SK-N-SH (cell line): Measurements from ENCODE around the gene MED27. TPM values are rescaled to one million over a fixed set of nuclear protein-coding genes. Genes with fewer than 3 reads are reported as not detected.

Experiments
- CTCF ChIA-PET: fragments of 300-600, 350-600 bp; formaldehyde crosslinking; extraction: SDS; loops from one replicate; lab custom pipeline; 2021; lab: Yijun Ruan, JAX
- POLR2A ChIA-PET: fragments of 350-600 bp; sonication (Branson Sonifier 250); formaldehyde crosslinking; extraction: SDS; loops from one replicate; lab custom pipeline; 2020; ENCODE audit warnings: antibody characterized with exemption, inconsistent platforms; lab: Yijun Ruan, JAX
- DNase-seq: peaks from one replicate; pipeline ENCODE4 v3.0.0; 2012
- H2AFZ ChIP-seq: fragments of 200-600 bp; sonication (generic); 2 replicates; pipeline ENCODE4 v1.8.1; 2016; ENCODE audit warnings: antibody characterized with exemption, mild to moderate bottlenecking, low read depth
- H3F3A ChIP-seq: fragments of 200-600 bp; sonication (generic); replicated peaks from 2 replicates; pipeline ENCODE3; 2016; ENCODE audit warnings: antibody characterized with exemption, mild to moderate bottlenecking; ENCODE audit not compliant: insufficient read depth
- H3K27ac ChIP-seq, 2 experiments: fragments of 200-500 bp in 1 of 2; fragments of 200-600 bp in 1 of 2; sonication (Bioruptor generic) in 1 of 2; sonication (generic), shearing (Covaris generic) in 1 of 2; 2 replicates each; pipeline versions ENCODE4 v1.5.1 to v1.6.1; 2014 to 2016; ENCODE audit warnings: low read depth in 2 of 2, inconsistent platforms in 1 of 2, low read length in 1 of 2, mild to moderate bottlenecking in 1 of 2, mixed read lengths in 1 of 2
- H3K27me3 ChIP-seq: fragments of 200-600 bp; sonication (generic), shearing (Covaris generic); 2 replicates; pipeline ENCODE4 v1.6.1; 2016; ENCODE audit warnings: mixed run types; ENCODE audit not compliant: insufficient read depth
- H3K36me3 ChIP-seq, 2 experiments: fragments of 200-500 bp in 1 of 2; fragments of 200-600 bp in 1 of 2; sonication (Bioruptor generic) in 1 of 2; sonication (generic) in 1 of 2; replicated peaks in 1 of 2; 2 replicates each; pipeline versions ENCODE3 to v1.5.1; 2014 to 2016; ENCODE audit warnings: low read length in 1 of 2, mild to moderate bottlenecking in 1 of 2; ENCODE audit not compliant: insufficient read depth in 2 of 2, control insufficient read depth in 1 of 2
- H3K4me1 ChIP-seq, 2 experiments: fragments of 200-500 bp in 1 of 2; fragments of 200-600 bp in 1 of 2; sonication (Bioruptor generic) in 1 of 2; sonication (generic), shearing (Covaris generic) in 1 of 2; 2 replicates each; pipeline versions ENCODE4 v1.5.1 to v1.6.1; 2014 to 2016; ENCODE audit warnings: low read depth in 1 of 2, low read length in 1 of 2, mixed run types in 1 of 2; ENCODE audit not compliant: insufficient read depth in 2 of 2, control insufficient read depth in 1 of 2
- H3K4me2 ChIP-seq: fragments of 200-600 bp; sonication (generic), shearing (Covaris generic); 2 replicates; pipeline ENCODE4 v1.6.1; 2017; ENCODE audit warnings: mixed run types
- H3K4me3 ChIP-seq, 2 experiments: fragments of 200-500 bp in 1 of 2; fragments of 200-600 bp in 1 of 2; sonication (Bioruptor generic) in 1 of 2; sonication (generic), shearing (Covaris generic) in 1 of 2; 2 replicates each; pipeline versions ENCODE4 v1.5.1 to v1.8.1; 2014 to 2016; ENCODE audit warnings: low read depth in 2 of 2, inconsistent platforms in 1 of 2, low read length in 1 of 2, mild to moderate bottlenecking in 1 of 2, mixed read lengths in 1 of 2, moderate library complexity in 1 of 2
- H3K79me2 ChIP-seq: fragments of 200-600 bp; sonication (generic); 2 replicates; pipeline ENCODE4 v1.8.1; 2017; ENCODE audit warnings: mild to moderate bottlenecking; ENCODE audit not compliant: insufficient read depth
- H3K9ac ChIP-seq: fragments of 200-600 bp; sonication (generic); 2 replicates; pipeline ENCODE4 v1.6.1; 2017; ENCODE audit warnings: mixed run types
- H3K9me2 ChIP-seq: fragments of 200-600 bp; sonication (generic); 2 replicates; pipeline ENCODE4 v1.6.1; 2017; ENCODE audit warnings: mixed run types
- H3K9me3 ChIP-seq: fragments of 200-600 bp; sonication (generic); 2 replicates; pipeline ENCODE4 v1.6.1; 2017; ENCODE audit warnings: mixed run types, mild to moderate bottlenecking, moderate library complexity
- H4K20me1 ChIP-seq: fragments of 200-600 bp; sonication (generic); 2 replicates; pipeline ENCODE4 v1.6.1; 2017; ENCODE audit warnings: mild to moderate bottlenecking, mixed run types; ENCODE audit not compliant: insufficient read depth
- CHD2 ChIP-seq: fragments of 150-350 bp; IDR thresholded peaks from 2 replicates; pipeline ENCODE4 v1.6.1; 2018; ENCODE audit warnings: low read length; ENCODE audit not compliant: partially characterized antibody
- ELF1 ChIP-seq: IDR thresholded peaks from 2 replicates; pipeline ENCODE4 v1.4.0; 2012
- EZH2phosphoT487 ChIP-seq: fragments of 200-600 bp; sonication (generic); IDR thresholded peaks from 2 replicates; pipeline ENCODE4 v1.6.1; 2017; ENCODE audit warnings: low read depth, mixed run types, mild to moderate bottlenecking, antibody characterized with exemption, moderate library complexity, borderline replicate concordance
- FOXM1 ChIP-seq: IDR thresholded peaks from 2 replicates; pipeline ENCODE4 v1.4.0; 2012; ENCODE audit warnings: low read depth, mild to moderate bottlenecking
- GABPA ChIP-seq: IDR thresholded peaks from 2 replicates; pipeline ENCODE4 v1.4.0; 2012; ENCODE audit warnings: low read depth, mild to moderate bottlenecking
- JUND ChIP-seq: IDR thresholded peaks from 2 replicates; pipeline ENCODE4 v1.4.0; 2012
- MXI1 ChIP-seq: IDR thresholded peaks from 2 replicates; pipeline ENCODE4 v1.6.1; 2012; ENCODE audit warnings: mild to moderate bottlenecking, low read depth, low read length, improper control_type of control experiment
- RFX5 ChIP-seq: IDR thresholded peaks from 2 replicates; pipeline ENCODE4 v1.6.1; 2012; ENCODE audit warnings: mild to moderate bottlenecking, improper control_type of control experiment, low read length
- SIN3A ChIP-seq: IDR thresholded peaks from 2 replicates; pipeline ENCODE4 v1.6.1; 2012; ENCODE audit warnings: low read depth, mild to moderate bottlenecking, low read length, moderate library complexity, borderline replicate concordance
- TCF12 ChIP-seq: IDR thresholded peaks from 2 replicates; pipeline ENCODE4 v1.4.0; 2012
- YY1 ChIP-seq: IDR thresholded peaks from 2 replicates; pipeline ENCODE4 v1.4.0; 2012; ENCODE audit warnings: low read depth, mild to moderate bottlenecking
- WGBS: methylation state at CpG from one replicate; pipeline ENCODE4 v1.1.6; 2017; ENCODE audit warnings: low lambda C conversion rate; 5-methylcytosine and 5-hydroxymethylcytosine counted together
- polyA plus RNA-seq, 3 experiments: library from polyadenylated mRNA; depleted of rRNA; stranded (reverse); fragments of >200 nt; gene quantifications; 2 replicates each; pipeline ENCODE4 v1.2.3, GENCODE V29; 2012
- TF ChIP-seq, protein P1 (sequence below): fragments of 200-600 bp; sonication (generic); IDR thresholded peaks from 2 replicates; pipeline ENCODE4 v1.6.1; 2017; ENCODE audit warnings: antibody characterized with exemption, mild to moderate bottlenecking, moderate library complexity
- TF ChIP-seq, protein P2 (sequence below): IDR thresholded peaks from 2 replicates; pipeline ENCODE4 v1.4.0; 2012; ENCODE audit warnings: low read depth, borderline replicate concordance
- TF ChIP-seq, protein P3 (sequence below): fragments of 150-350 bp; IDR thresholded peaks from 2 replicates; pipeline ENCODE4 v1.6.1; 2016; ENCODE audit warnings: mild to moderate bottlenecking, low read depth, low read length
- TF ChIP-seq, protein P4 (sequence below): IDR thresholded peaks from 2 replicates; pipeline ENCODE4 v1.4.0; 2012; ENCODE audit warnings: low read depth, borderline replicate concordance

The MED27 gene
- polyA plus RNA-seq, 1 of the 3 experiments (the other 2 are of a cell fraction), result 35.0 TPM

DNA sequence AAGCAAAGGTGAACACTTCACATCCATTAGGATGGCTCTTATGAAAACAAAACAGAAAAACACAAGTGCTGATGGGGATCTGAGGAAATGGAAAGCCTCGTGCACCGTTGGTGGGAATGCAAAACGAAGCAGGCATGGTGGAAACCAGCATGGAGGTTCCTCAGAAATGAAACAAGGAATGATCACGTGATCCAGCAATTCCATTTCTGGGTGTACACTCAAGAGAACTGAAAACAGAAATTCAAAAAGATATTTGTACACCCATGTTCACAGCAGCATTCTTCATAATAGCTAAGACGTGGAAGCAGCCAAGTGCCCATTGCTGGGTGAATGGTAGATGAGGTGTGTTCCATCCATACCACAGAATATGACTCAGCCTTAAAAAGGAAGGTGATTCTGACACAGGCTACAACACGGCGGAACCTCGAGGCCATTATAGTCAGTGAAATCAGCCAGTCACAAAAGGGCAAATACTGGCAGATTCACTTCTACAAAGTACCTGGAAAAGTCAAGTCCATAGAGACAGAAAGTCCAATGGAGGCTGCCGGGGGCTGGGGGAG lies 252.6 kb downstream of the MED27 start (continued):
- no peak for TF ChIP-seq FOXM1

DNA sequence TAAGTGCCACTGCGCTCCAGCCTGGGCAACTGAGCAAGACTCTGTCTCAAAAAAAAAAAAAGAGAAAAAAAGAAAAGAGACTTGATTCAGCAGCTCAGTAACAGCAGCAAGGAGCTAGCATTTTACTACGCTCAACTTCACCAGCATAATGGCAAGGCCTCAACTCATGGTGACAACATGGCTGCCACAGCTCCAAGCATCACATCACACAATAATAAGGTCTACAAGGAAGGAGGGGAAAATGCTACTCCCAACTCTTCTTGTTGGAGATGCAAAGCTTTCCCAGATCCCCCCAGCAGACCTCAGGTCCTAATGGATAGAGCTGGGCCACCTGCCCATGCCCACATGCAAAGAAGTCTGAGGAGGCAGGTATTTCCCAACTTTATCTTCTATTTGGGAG lies 253.6 kb downstream of the MED27 start:
- Histone ChIP-seq H3K27ac (no peak overlapping the region), H3K9ac (no peak overlapping the region), H3K27me3 (no peaks in the 10 kb centered on the region; the same call in 1 of the 2 replicates), H3K9me3 (no peaks in the 10 kb centered on the region), H3K4me2 (no peak overlapping the region), H3K79me2 (no peaks in the 10 kb centered on the region), H3K4me3 (no peak overlapping the region), H3K9me2 (no peaks in the 10 kb centered on the region), H2AFZ (no peak overlapping the region), H4K20me1 (no peaks in the 10 kb centered on the region), H3K36me3 (no peaks in the 10 kb centered on the region), H3F3A (no peaks in the 10 kb centered on the region), H3K4me1 (no peaks in the 10 kb centered on the region)
- ChIA-PET POLR2A (no interaction called here), CTCF (interaction anchor here (1.1 to 1.4 kb wide), 2 partner anchors 13 to 442 kb away, joined by 3 read pairs; no protein-coding TSS in a partner anchor)
- WGBS, result 58% methylated on average over 2 of the region's 2 CpGs
- TF ChIP-seq TCF12, result no peak
- TF ChIP-seq, protein P1, sequence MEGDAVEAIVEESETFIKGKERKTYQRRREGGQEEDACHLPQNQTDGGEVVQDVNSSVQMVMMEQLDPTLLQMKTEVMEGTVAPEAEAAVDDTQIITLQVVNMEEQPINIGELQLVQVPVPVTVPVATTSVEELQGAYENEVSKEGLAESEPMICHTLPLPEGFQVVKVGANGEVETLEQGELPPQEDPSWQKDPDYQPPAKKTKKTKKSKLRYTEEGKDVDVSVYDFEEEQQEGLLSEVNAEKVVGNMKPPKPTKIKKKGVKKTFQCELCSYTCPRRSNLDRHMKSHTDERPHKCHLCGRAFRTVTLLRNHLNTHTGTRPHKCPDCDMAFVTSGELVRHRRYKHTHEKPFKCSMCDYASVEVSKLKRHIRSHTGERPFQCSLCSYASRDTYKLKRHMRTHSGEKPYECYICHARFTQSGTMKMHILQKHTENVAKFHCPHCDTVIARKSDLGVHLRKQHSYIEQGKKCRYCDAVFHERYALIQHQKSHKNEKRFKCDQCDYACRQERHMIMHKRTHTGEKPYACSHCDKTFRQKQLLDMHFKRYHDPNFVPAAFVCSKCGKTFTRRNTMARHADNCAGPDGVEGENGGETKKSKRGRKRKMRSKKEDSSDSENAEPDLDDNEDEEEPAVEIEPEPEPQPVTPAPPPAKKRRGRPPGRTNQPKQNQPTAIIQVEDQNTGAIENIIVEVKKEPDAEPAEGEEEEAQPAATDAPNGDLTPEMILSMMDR, result no peak
- TF ChIP-seq, protein P2, sequence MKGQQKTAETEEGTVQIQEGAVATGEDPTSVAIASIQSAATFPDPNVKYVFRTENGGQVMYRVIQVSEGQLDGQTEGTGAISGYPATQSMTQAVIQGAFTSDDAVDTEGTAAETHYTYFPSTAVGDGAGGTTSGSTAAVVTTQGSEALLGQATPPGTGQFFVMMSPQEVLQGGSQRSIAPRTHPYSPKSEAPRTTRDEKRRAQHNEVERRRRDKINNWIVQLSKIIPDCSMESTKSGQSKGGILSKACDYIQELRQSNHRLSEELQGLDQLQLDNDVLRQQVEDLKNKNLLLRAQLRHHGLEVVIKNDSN, result no peak
- no peak for TF ChIP-seq FOXM1
- TF ChIP-seq GABPA, result no peak
- TF ChIP-seq ELF1, result no peak
- TF ChIP-seq YY1, result no peak
- no peak for TF ChIP-seq JUND
- DNase-seq, result no peak

DNA sequence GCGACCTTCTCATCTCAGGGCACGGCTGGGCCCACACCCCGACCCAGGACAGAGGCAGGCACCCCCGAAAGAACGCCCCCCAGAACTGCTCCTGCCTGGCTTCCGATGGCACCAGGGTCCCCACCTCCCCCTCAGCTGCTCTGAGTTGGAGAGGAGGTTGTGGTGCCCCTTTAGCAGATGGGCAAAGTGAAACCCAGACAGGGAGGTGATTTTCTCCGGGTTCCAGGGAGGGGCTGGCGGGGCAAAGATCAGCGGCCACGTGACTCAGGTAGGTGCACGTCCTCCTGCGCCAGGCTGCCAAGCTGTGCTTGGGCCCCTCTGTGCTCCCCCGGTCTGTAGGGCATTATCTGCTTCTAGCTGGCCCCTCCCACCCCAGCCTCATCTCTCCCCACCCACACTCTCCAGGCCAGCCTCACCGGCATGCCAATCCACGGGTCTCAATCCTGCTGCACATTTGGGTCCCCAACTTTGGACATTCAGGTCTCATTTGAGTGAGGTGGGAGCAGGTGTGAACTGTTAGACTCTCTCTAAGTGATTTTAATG lies 254.6 kb downstream of the MED27 start:
- ChIA-PET POLR2A (no interaction called here), CTCF (interaction anchor here (1.1 to 1.5 kb wide), 2 partner anchors 11 to 443 kb away, joined by 3 to 4 read pairs; no protein-coding TSS in a partner anchor)
- Histone ChIP-seq H3K4me3 (no peak overlapping the region), H3F3A (no peaks in the 10 kb centered on the region), H3K4me1 (no peaks in the 10 kb centered on the region), H3K4me2 (no peak overlapping the region), H3K79me2 (no peaks in the 10 kb centered on the region), H3K9ac (no peak overlapping the region), H2AFZ (no peak overlapping the region), H4K20me1 (no peaks in the 10 kb centered on the region), H3K27me3 (no peaks in the 10 kb centered on the region; the same call in 1 of the 2 replicates), H3K36me3 (no peaks in the 10 kb centered on the region), H3K9me3 (no peaks in the 10 kb centered on the region), H3K27ac (no peak overlapping the region), H3K9me2 (no peaks in the 10 kb centered on the region)
- TF ChIP-seq SIN3A, result no peak
- no peak for TF ChIP-seq CHD2
- TF ChIP-seq, protein P3, sequence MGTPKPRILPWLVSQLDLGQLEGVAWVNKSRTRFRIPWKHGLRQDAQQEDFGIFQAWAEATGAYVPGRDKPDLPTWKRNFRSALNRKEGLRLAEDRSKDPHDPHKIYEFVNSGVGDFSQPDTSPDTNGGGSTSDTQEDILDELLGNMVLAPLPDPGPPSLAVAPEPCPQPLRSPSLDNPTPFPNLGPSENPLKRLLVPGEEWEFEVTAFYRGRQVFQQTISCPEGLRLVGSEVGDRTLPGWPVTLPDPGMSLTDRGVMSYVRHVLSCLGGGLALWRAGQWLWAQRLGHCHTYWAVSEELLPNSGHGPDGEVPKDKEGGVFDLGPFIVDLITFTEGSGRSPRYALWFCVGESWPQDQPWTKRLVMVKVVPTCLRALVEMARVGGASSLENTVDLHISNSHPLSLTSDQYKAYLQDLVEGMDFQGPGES, result no peak
- TF ChIP-seq, protein P4, sequence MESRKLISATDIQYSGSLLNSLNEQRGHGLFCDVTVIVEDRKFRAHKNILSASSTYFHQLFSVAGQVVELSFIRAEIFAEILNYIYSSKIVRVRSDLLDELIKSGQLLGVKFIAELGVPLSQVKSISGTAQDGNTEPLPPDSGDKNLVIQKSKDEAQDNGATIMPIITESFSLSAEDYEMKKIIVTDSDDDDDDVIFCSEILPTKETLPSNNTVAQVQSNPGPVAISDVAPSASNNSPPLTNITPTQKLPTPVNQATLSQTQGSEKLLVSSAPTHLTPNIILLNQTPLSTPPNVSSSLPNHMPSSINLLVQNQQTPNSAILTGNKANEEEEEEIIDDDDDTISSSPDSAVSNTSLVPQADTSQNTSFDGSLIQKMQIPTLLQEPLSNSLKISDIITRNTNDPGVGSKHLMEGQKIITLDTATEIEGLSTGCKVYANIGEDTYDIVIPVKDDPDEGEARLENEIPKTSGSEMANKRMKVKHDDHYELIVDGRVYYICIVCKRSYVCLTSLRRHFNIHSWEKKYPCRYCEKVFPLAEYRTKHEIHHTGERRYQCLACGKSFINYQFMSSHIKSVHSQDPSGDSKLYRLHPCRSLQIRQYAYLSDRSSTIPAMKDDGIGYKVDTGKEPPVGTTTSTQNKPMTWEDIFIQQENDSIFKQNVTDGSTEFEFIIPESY, result no peak
- no peak for TF ChIP-seq MXI1
- TF ChIP-seq RFX5, result no peak
- no peak for TF ChIP-seq EZH2phosphoT487
- DNase-seq, result no peak
- WGBS, result 51% methylated on average over 7 of the region's 15 CpGs
